ENCODE results near the gene ZNF512B. TPM values are rescaled to one million over a fixed set of nuclear protein-coding genes. Genes with fewer than 3 reads are reported as not detected.
"Not testable (repeated sequence)": the region's sequence is repeated elsewhere in the genome, so short reads cannot be mapped to it uniquely, and the experiment has no call there.

The ZNF512B gene
- total and polyA plus RNA-seq, 8 donors = 3.5 to 12.1 (median 8.2) TPM

DNA sequence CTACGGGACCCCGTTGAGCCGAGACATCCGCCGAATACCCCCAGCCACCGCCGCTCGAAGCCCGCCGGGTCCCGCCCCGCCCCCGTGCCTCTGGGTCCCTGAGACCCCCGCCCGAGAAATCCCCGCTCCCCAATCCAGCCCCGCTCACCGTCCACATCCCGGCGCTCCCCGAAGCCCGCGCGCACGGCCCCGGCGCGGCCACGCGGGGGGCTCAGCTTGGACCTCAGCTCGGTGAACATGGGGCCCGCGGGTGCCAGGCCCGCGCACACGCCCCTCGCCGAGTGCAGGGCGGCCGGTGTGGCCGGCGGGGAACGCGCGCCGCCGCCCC lies 9.5 kb upstream of the ZNF512B start:
- 0 to 2% (median 0%) methylated on average over 17 to 47 of the region's 47 CpGs; no CpG with 5 or more reads in 1 of the 5 donors for WGBS, 5 donors
- TF ChIP-seq EP300 (IDR thresholded peaks at IDR 0.05) (no peak), POLR2AphosphoS5 (IDR thresholded peaks at IDR 0.05) (no peak), POLR2A (IDR thresholded peaks at IDR 0.05) (no peak)
- TF ChIP-seq, protein P1, sequence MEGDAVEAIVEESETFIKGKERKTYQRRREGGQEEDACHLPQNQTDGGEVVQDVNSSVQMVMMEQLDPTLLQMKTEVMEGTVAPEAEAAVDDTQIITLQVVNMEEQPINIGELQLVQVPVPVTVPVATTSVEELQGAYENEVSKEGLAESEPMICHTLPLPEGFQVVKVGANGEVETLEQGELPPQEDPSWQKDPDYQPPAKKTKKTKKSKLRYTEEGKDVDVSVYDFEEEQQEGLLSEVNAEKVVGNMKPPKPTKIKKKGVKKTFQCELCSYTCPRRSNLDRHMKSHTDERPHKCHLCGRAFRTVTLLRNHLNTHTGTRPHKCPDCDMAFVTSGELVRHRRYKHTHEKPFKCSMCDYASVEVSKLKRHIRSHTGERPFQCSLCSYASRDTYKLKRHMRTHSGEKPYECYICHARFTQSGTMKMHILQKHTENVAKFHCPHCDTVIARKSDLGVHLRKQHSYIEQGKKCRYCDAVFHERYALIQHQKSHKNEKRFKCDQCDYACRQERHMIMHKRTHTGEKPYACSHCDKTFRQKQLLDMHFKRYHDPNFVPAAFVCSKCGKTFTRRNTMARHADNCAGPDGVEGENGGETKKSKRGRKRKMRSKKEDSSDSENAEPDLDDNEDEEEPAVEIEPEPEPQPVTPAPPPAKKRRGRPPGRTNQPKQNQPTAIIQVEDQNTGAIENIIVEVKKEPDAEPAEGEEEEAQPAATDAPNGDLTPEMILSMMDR (IDR thresholded peaks at IDR 0.05) = no peak
- peaks cover 33 to 70% (median 60%) of the 10 kb centered on the region in 4 donors for H3K4me1 ChIP-seq
- H3K9me3 ChIP-seq = no peaks in the 10 kb centered on the region
- DNase-seq = peak in 1 of 2 donors; percentile 50
- intact Hi-C loops (cut with DNase I; ENCODE audit: low total_unique reads) = no loop called here
- H3K4me3 ChIP-seq = peak overlapping the region; percentile 61 to 86 (median 71)
- peaks cover 17 to 27% (median 17%) of the 10 kb centered on the region in 4 donors for H3K36me3 ChIP-seq
- H3K27ac ChIP-seq = peak overlapping the region; percentile 87 to 90 (median 89)
- H3K27me3 ChIP-seq = peaks cover 0 to 7% (median 0%) of the 10 kb centered on the region in 3 donors

DNA sequence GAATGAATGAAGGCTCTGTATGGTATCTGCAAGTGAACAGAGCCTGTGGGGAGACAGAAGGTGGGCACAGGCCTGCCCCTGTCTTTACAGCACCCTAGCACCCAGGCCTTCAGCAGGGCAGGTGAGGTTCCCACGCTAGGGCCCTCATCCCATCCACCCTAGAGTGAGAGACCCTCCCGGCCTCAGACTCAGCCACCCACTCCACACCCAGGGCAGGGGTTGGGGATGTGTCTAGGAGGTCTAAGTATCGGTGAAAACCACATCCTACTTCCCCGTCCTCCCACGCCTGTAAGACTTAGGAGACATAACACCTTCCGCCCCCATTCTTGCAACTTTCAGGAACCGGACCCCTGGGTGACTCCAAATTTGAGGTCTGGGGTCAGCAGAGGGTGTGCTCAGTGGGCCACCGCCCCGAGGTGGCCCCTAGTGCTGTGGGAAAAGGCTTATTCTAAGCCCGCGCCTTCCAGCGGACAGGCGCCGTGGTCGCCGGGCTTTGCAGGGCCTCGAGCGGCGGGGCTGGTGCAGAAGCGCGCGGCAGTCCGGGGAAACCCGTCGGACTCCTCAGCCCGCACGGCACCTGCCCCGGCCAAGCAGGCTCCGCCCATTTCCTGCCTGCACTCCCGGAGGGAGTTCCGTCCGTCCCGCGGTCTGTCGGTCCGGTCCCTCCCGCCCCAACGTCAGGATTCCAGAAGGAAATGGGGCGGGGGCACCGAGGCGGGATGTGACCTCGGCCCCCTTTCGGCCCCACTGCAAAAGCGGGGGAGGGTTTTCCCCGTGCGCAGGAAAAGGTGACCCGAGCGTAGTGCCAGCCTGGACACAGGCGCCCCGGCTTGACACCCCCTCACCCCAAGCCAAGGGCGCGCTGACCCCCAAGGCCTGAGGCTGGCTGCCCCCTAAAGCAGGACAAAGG lies 8.8 kb upstream of the ZNF512B start:
- intact Hi-C loops (cut with DNase I; ENCODE audit: low total_unique reads) = no loop called here
- peak; percentile 89 to 93 for DNase-seq
- Histone ChIP-seq H3K36me3 (peaks cover 10 to 21% (median 11%) of the 10 kb centered on the region in 4 donors), H3K4me1 (peaks cover 34 to 70% (median 66%) of the 10 kb centered on the region in 4 donors), H3K27ac (peak overlapping the region; percentile 87 to 90 (median 89)), H3K27me3 (peaks cover 0 to 7% (median 0%) of the 10 kb centered on the region in 3 donors), H3K4me3 (peak overlapping the region; percentile 61 to 86 (median 71)), H3K9me3 (no peaks in the 10 kb centered on the region)
- no peak for TF ChIP-seq EP300 (IDR thresholded peaks at IDR 0.05)
- TF ChIP-seq POLR2AphosphoS5 (IDR thresholded peaks at IDR 0.05) = peak in 2 of 3 donors; percentile 69 to 71
- 6 to 17% (median 7%) methylated on average over 9 to 52 of the region's 52 CpGs for WGBS, 5 donors

DNA sequence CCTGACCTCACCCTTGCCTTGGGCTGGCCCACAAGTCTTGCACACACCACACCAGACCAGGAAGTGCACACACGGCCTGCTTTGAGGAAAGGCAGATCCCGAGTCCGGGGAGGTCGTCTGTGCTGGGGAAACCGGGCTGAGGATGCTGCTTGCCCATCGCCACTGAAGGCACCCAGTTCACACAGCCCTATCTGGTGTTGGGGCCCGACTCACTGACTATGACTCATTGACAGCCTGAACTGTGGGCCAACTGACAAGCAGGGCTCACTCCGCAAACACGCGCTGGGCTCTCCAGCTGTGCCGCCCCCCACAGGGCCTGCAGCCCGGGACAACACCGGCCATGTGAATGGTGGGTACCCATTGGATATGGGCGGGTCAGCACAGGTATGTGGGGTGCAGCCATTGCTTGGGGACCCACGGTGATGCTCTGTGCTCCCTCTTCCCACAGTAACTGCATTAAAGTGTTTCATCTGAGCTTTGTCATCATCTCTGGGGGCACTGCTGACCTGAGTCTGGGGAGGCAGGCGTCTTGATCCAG lies 8.1 kb upstream of the ZNF512B start:
- 58 to 80% (median 61%) methylated on average over 9 to 16 of the region's 16 CpGs for WGBS, 5 donors
- intact Hi-C loops (cut with DNase I; ENCODE audit: low total_unique reads) = no loop called here
- TF ChIP-seq POLR2A (IDR thresholded peaks at IDR 0.05) (no peak), POLR2AphosphoS5 (IDR thresholded peaks at IDR 0.05) (no peak), EP300 (IDR thresholded peaks at IDR 0.05) (no peak)
- TF ChIP-seq, protein P1 (IDR thresholded peaks at IDR 0.05) = no peak
- peak overlapping the region in 1 of 4 donors; percentile 86 for H3K4me3 ChIP-seq
- H3K36me3 ChIP-seq = peaks cover 3 to 14% (median 3%) of the 10 kb centered on the region in 4 donors
- DNase-seq = peak in 1 of 2 donors; percentile 57
- peaks cover 0 to 7% (median 0%) of the 10 kb centered on the region in 3 donors for H3K27me3 ChIP-seq
- H3K4me1 ChIP-seq = peaks cover 38 to 69% (median 64%) of the 10 kb centered on the region in 4 donors
- no peaks in the 10 kb centered on the region for H3K9me3 ChIP-seq
- H3K27ac ChIP-seq = peak overlapping the region in 4 of 5 donors; percentile 87 to 89 (median 89)

DNA sequence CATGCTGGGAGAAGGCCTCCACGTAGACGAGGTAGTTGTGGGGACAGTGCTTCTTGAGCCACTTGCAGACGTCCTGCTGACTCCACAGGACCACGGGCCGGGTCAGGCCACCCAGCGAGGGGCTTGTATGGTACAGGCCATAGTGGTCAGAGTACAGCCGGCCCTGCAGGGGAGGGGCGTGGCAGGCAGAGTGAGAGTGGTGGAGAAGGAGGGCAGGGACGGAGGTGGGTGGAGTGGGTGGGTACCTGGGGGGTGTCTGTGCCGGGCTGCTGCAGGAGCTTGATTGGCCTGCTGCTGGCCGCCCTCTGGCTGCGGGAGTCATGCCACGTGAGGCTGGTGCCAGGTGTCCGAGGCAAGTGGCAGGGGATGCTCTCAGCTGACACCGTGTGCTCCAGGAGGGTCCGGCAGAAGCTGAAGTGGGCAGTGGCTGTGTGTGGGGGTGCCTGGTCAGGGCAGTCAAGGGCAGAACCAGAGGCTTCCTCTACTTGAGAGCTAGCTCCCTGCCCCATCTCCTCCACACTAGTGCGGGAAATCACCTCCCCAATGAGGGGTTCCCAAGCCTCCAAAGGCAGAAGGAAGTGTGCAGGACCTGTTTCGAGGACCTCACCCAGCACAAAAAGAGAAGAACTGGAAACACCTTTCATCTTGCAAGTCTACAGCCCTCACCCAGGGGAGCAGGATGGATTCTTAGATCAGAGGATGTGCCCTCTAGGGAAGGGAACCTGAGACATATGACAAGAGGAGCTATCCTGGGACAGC lies 7.4 kb upstream of the ZNF512B start:
- Histone ChIP-seq H3K4me3 (no peak overlapping the region), H3K36me3 (peaks cover 0 to 10% (median 0%) of the 10 kb centered on the region in 4 donors), H3K27me3 (peaks cover 0 to 7% (median 0%) of the 10 kb centered on the region in 3 donors), H3K9me3 (no peaks in the 10 kb centered on the region), H3K4me1 (peaks cover 32 to 63% (median 58%) of the 10 kb centered on the region in 4 donors), H3K27ac (no peak overlapping the region)
- WGBS, 5 donors = 85 to 92% (median 89%) methylated on average over 18 of the region's 18 CpGs
- intact Hi-C loops (cut with DNase I; ENCODE audit: low total_unique reads) = no loop called here
- TF ChIP-seq EP300 (IDR thresholded peaks at IDR 0.05) (no peak), POLR2A (IDR thresholded peaks at IDR 0.05) (no peak), POLR2AphosphoS5 (IDR thresholded peaks at IDR 0.05) (no peak)
- TF ChIP-seq, protein P1 (IDR thresholded peaks at IDR 0.05) = no peak
- peak in 1 of 2 donors; percentile 12 for DNase-seq

DNA sequence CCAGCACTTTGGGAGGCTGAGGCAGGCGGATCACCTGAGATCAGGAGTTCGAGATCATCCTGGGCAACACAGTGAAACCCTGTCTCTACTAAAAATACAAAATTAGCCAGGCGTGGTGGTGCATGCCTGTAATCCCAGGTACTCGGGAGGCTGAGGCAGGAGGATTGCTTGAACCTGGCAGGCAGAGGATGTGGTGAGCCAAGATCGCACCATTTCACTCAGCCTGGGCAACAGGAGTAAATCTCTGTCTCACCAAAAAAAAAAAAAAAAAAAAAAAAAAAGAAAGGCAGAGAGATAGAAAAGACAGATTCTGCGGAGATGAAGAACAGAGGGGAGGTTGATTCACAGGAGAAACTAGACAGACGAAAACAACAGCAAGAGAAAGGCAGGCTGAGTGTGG lies 6.8 kb upstream of the ZNF512B start:
- H3K4me3 ChIP-seq; H3K9me3 ChIP-seq; H3K27ac ChIP-seq; intact Hi-C loops (cut with DNase I; ENCODE audit: low total_unique reads); H3K27me3 ChIP-seq; DNase-seq: not testable (repeated sequence)
- WGBS, 5 donors = 86 to 95% (median 93%) methylated on average over 6 to 7 of the region's 7 CpGs
- Histone ChIP-seq H3K4me1 (peaks cover 26 to 56% (median 51%) of the 10 kb centered on the region in 4 donors), H3K36me3 (peaks cover 0 to 10% (median 0%) of the 10 kb centered on the region in 4 donors)
